Activated gamma-delta T cell treated with Interleukin-2 at 50 U/mL for 16 hours (primary cell): ENCODE data around the gene CHN2.

Experiments
- DNase-seq: peaks from one replicate; pipeline ENCODE4 v3.0.0-alpha.2; 2020

Gene CHN2

DNA sequence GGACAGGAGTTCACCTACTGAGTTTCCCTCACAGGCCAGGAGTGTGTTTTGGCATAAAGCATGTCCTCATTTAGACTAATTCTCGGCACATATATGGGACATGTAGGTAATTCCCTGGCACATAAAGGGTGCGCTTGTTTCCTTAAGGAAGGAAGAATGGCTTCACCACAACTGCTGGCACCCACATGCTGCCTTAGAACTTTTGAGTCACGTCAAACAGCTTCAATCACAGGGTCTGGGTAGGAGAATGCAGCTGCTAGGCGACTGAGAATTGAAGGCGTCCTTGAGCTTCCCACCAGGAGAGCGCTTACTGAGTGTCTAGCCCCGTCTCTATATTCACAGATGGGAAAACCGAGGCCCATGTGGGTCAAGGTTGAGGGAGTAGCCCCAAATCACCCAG is 146.1 kb downstream of the CHN2 start:
- no peak for DNase-seq

DNA sequence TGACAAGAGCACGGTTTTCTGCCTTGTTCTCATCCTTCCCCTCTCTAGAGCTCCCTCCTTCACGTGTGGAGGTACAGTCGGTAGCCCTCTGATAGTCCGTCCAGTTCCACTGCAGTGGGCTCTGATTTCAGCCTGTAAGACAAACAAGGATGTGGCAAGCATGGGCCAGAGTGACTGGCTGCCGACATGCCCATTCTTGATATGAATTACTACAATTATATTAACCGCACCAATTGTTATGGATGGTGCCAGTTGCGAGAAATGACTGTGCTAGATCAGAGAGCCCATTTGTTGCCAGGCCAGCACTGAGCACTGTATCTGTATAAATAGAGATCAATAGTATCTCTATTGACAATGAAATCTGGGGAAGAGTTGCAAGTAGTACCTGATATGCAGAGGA is 146.6 kb downstream of the CHN2 start:
- no peak for DNase-seq

DNA sequence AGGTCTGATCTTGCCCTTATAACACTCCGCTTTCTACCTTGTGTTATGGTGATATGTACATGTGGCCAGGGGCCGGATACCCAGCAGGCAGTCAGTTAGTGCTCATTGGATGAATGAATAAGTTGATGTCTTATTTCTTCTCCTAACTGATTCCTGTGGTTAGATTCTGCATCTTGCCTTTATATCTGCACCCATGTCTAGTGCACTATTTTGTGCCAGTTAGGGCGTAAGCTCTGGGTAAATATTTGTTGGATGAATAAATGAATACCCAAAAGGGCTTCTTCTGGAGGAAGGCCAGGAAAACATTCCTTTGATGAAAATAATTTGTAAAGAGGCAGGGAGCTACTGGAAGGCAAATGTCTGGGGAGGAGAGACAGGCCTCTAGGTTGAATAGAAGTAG is 148.2 kb downstream of the CHN2 start:
- DNase-seq, result no peak

DNA sequence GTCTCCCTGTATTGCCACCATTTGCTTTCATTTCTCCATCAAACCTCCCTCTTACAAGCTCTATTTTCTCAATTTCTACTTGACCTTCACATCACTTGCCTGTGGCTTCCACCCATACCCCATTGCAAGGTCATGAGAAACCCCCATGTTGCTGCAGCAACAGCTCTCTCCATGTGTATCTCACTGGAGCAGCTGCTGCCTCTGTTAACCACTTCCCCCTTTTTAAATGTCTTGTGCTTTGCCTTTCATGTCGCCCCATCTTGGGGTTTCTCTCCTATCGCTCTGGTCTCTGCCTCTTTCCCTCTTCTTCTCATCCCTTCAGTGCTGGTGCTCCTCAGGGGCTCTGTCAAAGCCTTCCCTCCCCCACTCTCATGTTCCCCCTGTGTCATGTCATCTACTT is 148.8 kb downstream of the CHN2 start:
- no peak for DNase-seq

DNA sequence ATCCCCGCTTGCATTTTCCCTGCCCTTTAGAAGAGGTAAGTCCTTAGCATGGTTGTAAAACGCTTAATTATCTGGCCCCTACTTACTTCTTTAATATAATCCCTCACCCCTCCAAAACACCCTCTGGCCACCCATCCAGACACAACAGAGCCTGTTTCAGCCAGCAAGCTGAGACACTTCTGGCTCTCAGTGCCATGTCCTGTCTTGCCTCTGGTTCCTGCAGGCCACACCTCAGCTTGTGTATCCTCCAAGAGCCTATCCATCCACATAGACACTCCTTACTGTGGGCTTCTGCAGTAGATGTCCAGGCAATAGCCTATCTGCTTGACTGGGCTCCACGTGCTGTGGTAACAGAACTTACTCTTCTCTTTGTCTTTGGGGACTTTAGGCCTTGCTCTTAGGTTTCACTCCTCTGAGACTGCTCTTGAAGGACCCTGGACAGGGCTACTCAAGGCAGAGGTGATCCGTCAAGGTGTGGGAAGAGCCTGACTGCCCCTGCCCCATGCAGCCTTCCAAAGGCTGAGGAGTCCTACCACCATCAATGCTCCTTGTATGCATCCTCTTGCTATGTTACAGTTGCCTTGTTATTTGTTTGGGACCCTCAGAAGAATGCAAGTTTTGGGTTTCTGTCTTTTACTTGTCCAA is 149.9 kb downstream of the CHN2 start:
- no peak for DNase-seq

DNA sequence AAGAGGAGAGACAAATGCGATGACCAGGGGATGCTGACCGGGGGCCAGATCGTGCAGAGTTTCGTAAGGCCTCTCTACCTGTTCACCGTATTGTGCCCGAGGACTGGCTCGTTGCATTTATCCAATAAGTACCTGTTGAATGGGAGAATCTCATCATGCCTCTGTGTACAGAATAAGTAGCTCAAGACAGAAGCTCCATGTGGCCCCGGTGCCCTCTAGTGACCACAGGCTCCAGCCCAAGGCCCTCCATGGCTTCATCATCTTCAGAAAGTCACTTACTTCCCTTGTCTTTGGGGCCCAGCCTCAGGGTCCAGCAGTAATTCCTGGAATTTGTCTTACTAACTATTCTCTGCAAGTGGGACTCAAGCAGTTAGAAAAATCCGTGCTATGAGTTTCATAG is 151.0 kb downstream of the CHN2 start:
- DNase-seq, result peak; percentile 35

DNA sequence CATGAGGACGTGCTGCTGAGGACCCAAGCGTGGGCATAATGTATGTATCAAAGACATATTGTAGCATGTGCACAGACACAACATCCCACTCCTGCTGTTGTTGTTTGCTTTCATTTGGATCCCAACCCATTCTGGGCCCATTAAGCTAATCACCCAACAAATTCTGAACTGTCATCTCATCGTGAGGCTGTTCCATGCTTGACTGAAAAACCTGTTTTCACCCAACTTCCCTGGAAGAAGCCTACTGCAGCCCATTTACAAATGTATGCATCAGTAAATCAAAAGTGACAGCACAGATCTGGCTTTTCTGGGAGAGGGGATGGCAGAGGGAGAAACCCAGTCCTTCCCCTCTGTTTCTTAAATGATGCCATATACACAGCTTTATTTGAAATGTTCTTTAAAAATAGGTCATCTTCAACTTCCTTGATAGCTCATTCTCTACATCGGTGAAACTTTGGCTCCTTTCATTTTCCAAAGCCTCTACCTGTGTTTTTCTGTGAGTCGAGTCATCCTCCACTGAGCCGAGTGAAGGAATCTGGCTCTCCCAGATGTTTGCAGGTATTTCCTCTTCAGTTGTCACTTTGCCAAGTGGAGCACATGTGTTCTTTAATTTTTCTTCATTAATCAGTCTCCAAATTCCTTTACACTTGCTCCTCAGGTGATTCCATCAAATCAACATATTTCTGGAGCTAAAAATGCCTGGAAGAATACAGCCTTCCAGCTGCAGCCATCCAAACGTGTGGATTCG is 151.8 kb downstream of the CHN2 start:
- DNase-seq, result no peak

DNA sequence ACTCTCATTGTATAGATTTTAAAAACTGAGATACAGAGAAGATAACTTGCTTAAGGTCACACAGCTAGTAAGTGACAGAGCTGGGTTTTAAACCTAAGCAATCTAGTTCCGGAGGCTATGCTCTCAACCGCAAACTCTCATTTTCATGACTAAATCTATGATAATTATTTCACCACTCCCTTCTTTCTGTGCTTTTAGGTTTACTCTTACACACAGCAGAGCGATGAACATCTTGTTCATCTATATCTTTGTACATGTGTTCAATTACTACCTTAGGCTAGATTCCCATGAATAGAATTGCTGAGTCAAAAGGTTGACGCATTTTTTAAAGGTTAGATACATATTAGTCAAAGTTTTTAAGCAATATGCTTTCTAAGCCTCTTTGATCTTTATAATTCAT is 154.8 kb downstream of the CHN2 start:
- DNase-seq, result no peak

DNA sequence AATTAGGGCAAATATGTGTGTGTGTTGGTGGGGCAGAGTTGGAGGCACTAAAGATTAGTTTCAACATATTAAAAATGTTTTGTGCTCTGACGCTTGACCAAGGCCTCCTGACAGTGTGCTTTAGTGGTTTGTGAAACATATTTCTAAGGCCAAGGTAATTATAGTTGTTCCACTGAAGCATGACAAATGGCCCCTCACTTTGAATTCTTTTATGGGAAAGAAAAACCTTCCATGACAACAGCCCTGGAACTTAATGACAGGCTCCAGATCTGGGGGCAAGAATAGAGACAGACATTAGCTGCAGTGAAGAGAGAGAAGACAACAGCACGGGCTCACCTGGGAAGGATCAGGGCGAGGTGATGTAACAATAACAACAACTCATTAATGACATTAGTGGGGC is 155.8 kb downstream of the CHN2 start:
- no peak for DNase-seq

DNA sequence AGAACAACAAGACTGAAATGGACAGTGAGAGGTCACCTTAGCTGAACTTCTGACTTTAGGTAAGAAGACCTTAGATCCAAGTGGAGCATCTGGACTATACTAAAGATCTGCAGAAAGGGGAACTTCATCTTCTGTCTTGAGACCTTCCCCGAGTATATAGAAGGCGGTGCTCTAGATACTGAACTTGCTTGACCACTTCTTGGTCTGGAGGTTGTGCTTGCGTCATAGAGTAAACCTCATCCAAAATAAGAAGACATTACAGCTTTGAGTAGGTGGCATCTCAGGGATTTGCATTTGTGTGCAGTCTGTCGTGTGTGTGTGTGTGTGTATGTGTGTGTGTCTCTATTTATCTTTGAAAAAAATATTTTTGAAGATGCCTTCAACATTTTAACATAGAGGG is 157.5 kb downstream of the CHN2 start:
- DNase-seq, result no peak

DNA sequence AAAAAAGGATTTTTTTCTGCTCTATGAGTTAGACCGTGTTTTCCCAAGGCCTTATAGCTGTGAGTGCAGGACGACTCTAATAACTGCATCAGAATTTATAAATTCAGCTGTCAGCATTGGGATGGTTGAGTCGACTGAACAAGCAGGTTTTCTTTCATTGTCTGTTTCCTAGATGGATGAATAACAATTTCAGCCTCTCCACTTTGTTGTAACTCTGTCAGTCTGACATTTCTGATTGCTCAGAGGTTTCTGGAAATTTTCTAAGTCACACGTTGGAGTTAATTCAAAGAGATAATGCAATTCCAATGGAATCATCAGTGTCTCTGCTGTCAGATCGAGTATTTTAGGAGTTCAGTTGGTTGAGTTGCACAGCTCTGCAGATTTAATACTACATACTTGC is 159.2 kb downstream of the CHN2 start:
- DNase-seq, result no peak

DNA sequence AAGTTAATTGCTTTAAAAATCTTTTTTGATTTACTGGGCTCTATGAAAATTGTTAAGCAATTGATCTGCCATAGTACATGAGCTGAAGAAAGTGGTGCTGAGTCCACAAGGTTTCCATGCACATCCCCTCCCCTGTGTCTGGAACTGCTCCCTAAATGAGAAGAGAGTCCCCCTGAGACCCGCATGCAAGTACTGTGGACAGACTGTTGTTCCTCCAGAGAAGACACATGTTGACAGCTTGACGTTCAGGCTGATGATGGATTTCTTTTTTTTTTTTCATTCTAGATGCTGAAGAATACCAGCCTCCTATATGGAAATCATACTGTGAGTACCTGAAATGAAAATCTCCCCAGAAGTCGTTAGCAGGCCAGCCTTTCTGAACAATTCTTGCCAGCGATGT is 159.8 kb downstream of the CHN2 start:
- DNase-seq, result no peak

DNA sequence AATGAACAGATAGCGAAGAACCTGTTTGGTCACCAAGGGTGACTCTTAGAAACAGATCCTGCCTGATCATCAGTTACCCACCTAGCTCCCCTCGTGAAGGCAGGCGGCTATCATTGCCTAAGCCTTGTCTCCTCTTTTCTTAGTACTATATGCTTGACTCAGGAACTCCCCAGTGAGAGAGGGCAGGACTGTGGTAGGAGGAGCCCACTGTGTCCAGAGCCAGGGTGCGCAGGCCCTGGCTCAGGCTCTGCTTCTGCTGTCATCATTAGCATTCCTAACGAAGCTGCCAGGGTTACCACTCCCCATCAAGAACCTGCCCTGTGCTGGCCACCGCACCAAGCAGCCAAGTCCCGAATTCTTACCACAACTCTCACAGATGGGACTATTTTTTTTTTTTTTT is 160.8 kb downstream of the CHN2 start:
- DNase-seq, result no peak

DNA sequence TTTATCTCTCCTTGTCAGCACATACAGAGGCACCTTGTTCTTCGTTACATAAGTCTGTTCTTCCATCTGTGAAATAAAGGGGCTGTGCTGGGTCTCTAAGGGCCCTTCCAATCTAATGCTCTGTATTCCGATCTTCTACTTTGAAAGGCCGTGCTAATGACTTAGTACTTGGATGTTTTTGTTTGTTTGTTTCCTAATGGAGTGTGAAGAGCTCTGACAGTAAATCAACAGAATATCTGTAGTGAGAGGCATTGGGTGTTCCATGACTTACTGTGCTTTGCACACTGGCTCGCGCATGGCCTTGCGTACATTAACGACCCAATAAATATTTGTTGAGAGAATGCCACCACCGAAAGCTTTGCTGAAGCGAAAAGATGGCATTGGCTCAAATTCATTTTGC is 162.1 kb downstream of the CHN2 start:
- no peak for DNase-seq

DNA sequence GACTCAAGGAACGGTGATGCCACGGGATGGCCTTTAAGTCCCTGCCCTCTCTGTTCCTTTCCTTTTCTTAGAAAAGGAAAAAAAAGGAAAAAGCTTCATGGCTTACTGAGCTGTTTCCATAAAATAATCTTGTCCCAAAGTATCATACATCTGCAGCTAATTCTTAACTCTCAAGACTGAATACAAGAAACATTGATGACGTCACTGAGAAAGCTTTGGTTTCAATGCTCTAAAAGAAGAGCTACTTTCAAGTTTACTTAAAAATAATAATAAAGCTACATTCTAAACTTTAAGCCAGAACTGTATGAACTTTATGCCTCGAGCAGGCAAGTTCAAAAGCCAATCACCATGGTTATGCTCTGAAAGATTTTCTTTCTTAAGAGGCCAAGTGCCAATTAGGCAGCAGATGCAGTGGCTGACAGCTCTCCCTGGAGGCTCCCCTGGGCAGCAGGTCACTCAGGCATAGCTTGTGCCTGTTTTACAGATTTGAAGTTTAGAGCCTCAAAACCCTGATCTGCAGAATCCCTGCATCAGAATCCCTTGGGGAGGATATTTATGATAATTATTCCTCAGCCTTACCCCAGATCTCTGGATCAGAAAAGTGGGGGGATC is 165.0 kb downstream of the CHN2 start:
- DNase-seq, result no peak

DNA sequence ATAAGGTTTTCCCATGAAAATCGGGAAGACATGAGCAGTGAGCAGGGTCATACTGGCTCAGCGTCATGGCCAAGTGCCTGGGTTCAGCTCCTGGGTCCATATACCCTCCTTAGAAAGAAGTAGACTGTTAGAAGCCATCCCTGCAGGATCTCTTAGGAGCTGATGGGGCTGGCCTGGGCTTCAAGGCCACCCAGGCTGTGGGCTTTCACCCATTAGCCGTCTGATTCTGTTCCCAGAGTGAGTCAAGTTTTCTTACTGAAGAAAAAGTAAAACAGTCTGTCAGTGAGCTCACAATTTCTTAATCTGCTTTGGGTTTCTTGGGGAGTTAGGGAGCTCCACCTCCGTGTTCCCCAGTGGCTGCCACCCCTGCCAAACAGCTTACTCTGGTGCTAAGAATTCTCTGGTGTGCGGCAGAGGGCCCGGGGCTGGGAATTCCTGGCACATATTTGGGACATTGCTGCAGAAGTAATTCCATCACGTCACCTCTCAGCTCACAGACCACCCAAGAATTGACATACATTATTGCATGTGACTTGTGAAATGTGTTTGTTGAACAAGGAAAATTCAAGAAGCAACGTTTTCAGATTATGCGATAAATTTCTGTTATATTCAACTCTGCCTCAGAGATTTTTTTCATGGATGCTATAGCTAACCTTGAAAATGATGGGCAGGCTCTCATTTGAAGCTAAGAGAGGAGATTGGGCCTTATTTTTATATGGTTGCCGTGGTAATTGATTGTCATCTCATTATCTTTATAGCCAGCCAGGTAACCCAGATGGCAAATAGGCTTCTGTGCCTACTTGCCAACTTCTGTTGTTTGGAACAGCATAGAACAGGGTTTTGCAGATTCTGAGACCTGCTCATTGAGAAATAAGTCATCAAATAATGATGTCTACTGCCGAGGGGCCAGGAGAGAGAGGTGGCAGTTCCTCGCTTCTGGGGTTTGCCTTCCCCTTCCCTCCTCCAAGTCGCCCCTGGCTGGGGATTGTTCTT is 166.4 kb downstream of the CHN2 start:
- no peak for DNase-seq

DNA sequence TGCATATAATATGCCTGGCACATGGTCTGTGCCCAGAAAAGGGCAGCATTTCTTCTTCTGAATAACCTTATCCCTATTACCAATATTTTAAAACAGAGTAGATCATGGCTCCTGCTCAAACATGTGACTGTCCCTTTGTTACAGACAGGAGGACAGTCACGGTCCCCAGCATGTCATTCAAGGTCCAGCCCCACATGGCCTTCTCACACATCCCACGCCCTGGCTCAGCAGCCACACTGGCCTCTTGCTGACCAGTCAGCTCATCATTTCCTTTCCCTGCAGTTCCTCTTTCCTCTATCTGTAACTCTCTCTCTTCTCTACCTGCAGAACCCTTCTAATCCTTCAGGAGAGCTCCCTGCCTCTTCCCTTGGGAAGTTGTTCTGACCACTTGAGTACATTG is 167.8 kb downstream of the CHN2 start:
- no peak for DNase-seq

DNA sequence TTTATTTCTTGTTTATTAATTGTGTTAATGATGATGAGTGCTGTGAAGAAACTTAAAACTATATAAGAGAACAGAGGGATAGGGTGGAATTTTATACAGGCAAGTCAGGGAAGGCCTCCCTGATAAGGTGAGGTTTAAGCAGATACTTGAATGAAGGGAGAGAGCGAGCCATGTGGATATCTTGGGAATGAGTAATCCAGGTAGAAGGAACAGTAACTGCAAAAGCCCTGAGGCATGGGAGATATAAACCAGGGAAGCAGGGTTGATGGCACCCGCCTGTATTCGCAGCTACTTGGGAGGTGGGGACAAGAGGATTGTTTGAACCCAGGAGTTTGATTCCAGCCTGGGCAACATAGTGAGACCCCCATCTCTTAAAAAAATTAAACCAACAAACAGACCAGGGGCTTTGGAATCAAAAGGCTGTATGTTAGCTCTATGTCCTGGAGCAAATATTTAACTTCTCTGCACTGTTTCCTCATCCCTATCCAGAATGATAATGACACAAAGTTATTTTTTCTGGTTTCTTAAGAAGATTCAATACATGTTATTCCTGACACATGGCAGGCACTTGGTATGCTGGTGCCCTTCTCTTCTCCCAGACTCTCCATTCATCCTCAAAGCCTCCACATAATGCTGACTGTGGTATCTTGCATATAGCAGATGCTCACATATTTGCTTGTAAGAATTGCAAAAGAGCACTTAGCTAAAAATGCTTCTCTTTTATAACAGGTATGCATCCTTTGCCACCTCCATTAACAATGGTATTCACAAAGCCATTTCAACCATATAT is 169.3 kb downstream of the CHN2 start:
- no peak for DNase-seq

DNA sequence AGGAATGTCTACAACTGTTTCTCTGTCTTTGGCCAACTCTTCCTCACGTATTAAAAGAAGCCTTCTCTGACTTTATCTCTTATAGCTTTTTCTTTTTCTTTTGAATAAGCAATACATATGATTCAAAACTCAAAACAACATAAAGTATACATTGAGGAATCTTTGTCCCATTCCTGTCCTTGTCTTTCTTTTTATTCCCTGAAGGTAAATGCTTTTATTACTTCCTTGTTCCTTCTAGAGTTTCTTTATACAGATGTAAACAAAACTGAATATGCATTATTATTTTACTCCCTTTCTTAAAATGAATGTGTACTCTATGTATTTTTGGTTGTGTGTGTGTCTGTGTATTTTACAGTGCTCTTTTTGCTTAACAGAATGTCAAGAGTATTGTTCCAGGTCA is 170.1 kb downstream of the CHN2 start:
- no peak for DNase-seq

DNA sequence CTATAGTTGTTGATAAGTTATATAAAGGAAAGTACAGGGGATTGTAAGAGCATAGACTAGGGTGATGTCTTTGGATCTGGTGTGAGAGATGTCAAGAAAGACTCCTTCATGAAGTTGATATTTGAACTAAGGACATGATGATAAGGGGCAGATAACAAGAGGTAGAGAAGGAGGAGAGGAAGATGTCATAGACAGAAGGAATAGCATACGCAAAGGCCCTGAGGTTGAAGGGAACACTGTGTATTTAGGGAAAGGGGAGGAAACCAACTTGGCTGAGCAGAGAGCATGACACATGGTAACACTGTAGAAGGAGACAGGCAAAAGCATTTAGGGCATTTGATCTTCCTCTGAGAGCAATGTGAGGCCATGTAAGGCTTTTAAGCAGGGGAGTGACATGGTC is 170.8 kb downstream of the CHN2 start:
- DNase-seq, result no peak

DNA sequence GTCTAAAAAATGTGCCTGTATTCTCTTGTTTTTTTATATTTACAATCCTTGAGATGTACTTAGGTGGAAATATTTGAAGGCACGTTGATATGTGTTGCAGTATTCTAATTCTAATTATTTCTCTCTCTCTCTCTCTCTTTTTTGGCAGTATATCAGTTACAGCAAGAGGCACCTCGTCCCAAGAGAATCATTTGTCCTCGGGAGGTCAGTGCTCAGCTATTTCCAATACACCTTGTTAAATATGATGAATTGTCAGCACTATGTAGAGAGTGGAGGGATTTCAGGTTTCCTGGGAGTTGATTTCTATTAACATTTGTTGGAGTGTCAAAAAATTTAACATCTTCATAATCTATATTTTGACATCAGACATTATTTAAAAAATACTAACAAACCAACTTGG is 173.2 kb downstream of the CHN2 start:
- no peak for DNase-seq

DNA sequence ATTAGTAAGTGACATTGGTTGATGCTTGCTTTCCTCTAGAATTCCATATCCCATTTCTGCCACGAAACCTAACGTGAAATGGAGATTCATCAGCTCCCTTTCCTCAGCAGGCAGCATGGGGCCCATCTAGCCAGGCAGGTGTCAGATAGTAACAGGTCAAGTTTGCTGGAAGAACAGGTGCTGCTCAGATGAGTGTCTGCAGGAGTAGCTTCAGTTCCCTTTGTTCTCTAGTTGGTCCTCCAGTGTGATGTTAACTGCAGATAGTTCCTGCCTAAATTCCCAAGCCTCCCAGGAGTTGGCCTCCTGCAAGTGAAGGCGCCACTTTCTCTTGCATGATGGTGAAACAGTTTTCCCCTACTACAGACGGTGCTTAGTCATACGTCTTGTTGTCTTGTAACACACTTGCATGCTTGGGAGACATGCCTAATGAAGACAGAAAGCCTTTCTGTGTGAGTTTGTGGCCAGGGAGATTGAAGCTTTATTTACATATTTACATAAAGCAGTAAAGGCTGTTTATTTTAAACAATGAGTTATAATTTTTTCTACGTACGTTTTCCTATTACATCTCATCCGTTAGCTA is 175.4 kb downstream of the CHN2 start:
- DNase-seq, result no peak
